ENCODE data around the gene FLAD1. TPM values are rescaled to one million over a fixed set of nuclear protein-coding genes. Genes with fewer than 3 reads are reported as not detected.
"Not testable (repeated sequence)": the region's sequence is repeated elsewhere in the genome, so short reads cannot be mapped to it uniquely, and the experiment has no call there.

FLAD1 gene
- polyA plus RNA-seq, 5 donors: 27.1 to 33.6 (median 28.1) TPM

- no peak for DNase-seq
Measured at GRCh38 chr1:154967331-154967950, 15.7 kb upstream of the FLAD1 start.

- DNase-seq: no peak
Measured at GRCh38 chr1:154968731-154969130, 14.4 kb upstream of the FLAD1 start.

- DNase-seq: no peak
Measured at GRCh38 chr1:154969246-154969645, 13.9 kb upstream of the FLAD1 start.

- no peak for DNase-seq
Measured at GRCh38 chr1:154969860-154970452, 13.2 kb upstream of the FLAD1 start.

- peak; percentile 91 to 92 for DNase-seq
Measured at GRCh38 chr1:154970631-154971340, 12.4 kb upstream of the FLAD1 start, which contains the start of gene SHC1. Gene SHC1 (minus strand): TSS chr1:154970747. CDS start chr1:154970526, 221 bp downstream.

- no peak for DNase-seq
Measured at GRCh38 chr1:154971341-154971998, 11.7 kb upstream of the FLAD1 start.

GRCh38 chr1:154972213-154972516 lies 11.0 kb upstream of the FLAD1 start:
- no peak for DNase-seq

- DNase-seq: peak; percentile 78 to 85
Measured at GRCh38 chr1:154972517-154973343, 10.4 kb upstream of the FLAD1 start.

GRCh38 chr1:154973344-154974101 lies 9.6 kb upstream of the FLAD1 start:
- DNase-seq: peak; percentile 93 to 96

GRCh38 chr1:154974102-154974807 lies 8.9 kb upstream of the FLAD1 start, which contains the start of gene CKS1B:
Gene CKS1B (plus strand): TSS chr1:154974681. CDS start chr1:154974746, 65 bp downstream.
- DNase-seq: peak; percentile 99 to 100

GRCh38 chr1:154974808-154975408 lies 8.2 kb upstream of the FLAD1 start:
- peak; percentile 98 to 99 for DNase-seq

GRCh38 chr1:154975409-154976059 lies 7.6 kb upstream of the FLAD1 start:
- peak in 1 of 2 donors; percentile 64 for DNase-seq

- DNase-seq: not testable (repeated sequence)
Measured at GRCh38 chr1:154977762-154978161, 5.4 kb upstream of the FLAD1 start.

GRCh38 chr1:154978360-154978759 lies 4.8 kb upstream of the FLAD1 start:
- DNase-seq: no peak

GRCh38 chr1:154982341-154982740 lies 803 bp upstream of the FLAD1 start:
- no peak for DNase-seq

- no peak for DNase-seq
Measured at GRCh38 chr1:154983776-154984466, 777 bp downstream of the FLAD1 start.

- not testable (repeated sequence) for DNase-seq
Measured at GRCh38 chr1:154986736-154987135, 3.6 kb downstream of the FLAD1 start.

GRCh38 chr1:154987326-154987725 lies 4.2 kb downstream of the FLAD1 start:
- DNase-seq: no peak

Measured in right lung (tissue), 5 donors.